Measurements from ENCODE around the gene KXD1. TPM values are rescaled to one million over a fixed set of nuclear protein-coding genes. Genes with fewer than 3 reads are reported as not detected.

The KXD1 gene
- total RNA-seq, 4 donors from 2014 or later = 98.1 to 117 (median 103) TPM

DNA sequence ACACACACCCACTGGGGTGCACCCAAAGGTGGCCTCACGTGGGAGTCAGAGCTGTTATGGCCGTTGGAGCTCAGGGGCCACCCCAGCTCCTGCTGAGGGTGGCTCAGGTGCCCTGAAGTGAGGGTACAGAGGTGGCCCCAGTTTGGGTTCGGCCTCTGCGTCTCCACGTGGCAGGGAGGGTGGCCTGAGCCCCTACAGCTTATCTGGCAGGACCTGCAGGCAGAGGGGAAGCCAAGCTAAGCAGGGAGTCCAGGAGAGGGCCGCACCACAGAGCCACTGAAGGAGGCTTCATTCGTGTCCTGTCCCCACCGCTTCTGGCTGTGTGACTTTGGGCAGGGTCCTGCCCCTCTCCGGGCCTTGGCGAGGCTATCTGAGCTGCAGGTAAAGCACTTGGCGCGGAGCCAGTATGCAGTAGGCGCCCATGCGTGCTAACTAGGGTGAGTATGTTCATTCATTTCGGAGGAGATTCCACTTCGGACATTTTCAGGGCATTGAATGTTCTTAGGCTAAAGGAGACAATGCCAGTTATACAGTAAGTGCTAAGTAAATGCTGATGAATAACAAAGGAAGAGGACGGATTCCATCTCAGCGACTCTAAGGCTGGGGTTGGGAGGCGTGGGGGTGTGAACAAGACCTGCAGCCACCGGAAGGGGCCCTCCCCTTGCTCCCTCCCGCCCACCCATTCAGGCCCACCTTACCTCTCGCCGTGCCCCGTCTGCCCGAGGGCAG, 35.9 kb downstream of the KXD1 start:
- TF ChIP-seq POLR2A (IDR thresholded peaks at IDR 0.05) = no peak
- TF ChIP-seq, protein P1, sequence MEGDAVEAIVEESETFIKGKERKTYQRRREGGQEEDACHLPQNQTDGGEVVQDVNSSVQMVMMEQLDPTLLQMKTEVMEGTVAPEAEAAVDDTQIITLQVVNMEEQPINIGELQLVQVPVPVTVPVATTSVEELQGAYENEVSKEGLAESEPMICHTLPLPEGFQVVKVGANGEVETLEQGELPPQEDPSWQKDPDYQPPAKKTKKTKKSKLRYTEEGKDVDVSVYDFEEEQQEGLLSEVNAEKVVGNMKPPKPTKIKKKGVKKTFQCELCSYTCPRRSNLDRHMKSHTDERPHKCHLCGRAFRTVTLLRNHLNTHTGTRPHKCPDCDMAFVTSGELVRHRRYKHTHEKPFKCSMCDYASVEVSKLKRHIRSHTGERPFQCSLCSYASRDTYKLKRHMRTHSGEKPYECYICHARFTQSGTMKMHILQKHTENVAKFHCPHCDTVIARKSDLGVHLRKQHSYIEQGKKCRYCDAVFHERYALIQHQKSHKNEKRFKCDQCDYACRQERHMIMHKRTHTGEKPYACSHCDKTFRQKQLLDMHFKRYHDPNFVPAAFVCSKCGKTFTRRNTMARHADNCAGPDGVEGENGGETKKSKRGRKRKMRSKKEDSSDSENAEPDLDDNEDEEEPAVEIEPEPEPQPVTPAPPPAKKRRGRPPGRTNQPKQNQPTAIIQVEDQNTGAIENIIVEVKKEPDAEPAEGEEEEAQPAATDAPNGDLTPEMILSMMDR (IDR thresholded peaks at IDR 0.05) = no peak
- no peak overlapping the region for H3K27ac ChIP-seq
- no peaks in the 10 kb centered on the region for H3K9me3 ChIP-seq
- no peaks in the 10 kb centered on the region for H3K36me3 ChIP-seq
- no peaks in the 10 kb centered on the region for H3K27me3 ChIP-seq
- 15 to 30% methylated on average over 13 to 17 of the region's 25 CpGs for WGBS, 2 donors
- peak overlapping the region in 1 of 3 donors; percentile 25 for H3K4me3 ChIP-seq (replicated peaks in 1 of 3)
- intact Hi-C loops (cut with DNase I) = loop anchor here (5.0 kb wide), 1 partner anchor 254 kb away; no protein-coding TSS in a partner anchor
- peak; percentile 33 to 44 for DNase-seq
- peaks cover 18 to 26% of the 10 kb centered on the region in 2 donors for H3K4me1 ChIP-seq

DNA sequence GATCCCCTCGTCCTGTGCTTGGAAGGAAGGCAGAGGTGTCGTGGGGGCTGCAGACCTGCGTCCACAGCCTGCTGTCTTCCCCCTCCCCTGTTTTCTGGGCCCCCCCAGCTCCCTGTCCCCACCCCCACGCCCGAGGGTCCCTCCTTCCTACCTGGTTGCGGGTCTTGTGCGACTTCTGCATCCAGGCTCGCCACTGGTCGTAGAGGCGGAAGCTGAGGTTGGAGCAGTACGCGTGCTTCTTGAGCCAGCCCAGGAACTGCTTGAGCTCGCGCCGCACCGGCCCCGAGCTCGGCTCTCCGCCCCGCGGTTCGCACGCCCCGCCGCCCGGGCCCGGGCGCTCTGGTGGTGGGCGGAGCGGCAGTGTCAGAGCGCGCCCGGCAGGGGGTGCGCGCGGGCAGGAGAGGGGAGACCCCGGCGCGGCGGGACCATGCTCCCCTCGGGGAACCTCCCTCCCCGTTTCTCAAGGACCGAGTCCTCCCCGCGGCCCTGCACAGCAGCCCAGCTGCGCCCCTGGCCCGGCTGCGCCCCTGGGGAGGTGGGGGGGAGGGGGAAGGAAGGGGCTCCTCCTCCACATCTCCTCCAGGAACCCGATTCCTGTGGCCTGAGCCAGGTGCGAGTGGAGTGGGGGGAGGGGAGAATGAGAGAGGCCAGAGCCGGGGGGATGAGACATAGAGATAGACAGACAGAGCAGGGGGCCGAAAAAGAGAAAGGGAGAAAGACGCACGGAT, 36.6 kb downstream of the KXD1 start:
- 1 to 2% methylated on average over 13 to 35 of the region's 54 CpGs for WGBS, 2 donors
- TF ChIP-seq, protein P1 (IDR thresholded peaks at IDR 0.05) = peak; percentile 46 to 97 (median 92)
- TF ChIP-seq POLR2A (IDR thresholded peaks at IDR 0.05) = no peak
- DNase-seq = peak; percentile 77 to 79

GRCh38 chr19:18594824-18595373, 37.2 kb downstream of the KXD1 start:
- 13 to 17% methylated on average over 8 to 12 of the region's 26 CpGs for WGBS, 2 donors
- Histone ChIP-seq H3K4me1 (peaks cover 10 to 21% of the 10 kb centered on the region in 2 donors), H3K36me3 (no peaks in the 10 kb centered on the region), H3K9me3 (no peaks in the 10 kb centered on the region), H3K4me3 (replicated peaks in 1 of 3) (peak overlapping the region in 1 of 3 donors; percentile 25), H3K27me3 (no peaks in the 10 kb centered on the region), H3K27ac (no peak overlapping the region)
- TF ChIP-seq, protein P1 (IDR thresholded peaks at IDR 0.05) = no peak
- no peak for TF ChIP-seq POLR2A (IDR thresholded peaks at IDR 0.05)
- intact Hi-C loops (cut with DNase I) = loop anchor here (5.0 kb wide), 2 partner anchors 82 to 252 kb away; no protein-coding TSS in a partner anchor
- DNase-seq = no peak

More for the DNA sequence above, 36.6 kb downstream of the KXD1 start:
- H3K27me3 ChIP-seq = no peaks in the 10 kb centered on the region
- H3K4me1 ChIP-seq = peaks cover 16 to 26% of the 10 kb centered on the region in 2 donors
- intact Hi-C loops (cut with DNase I) = loop anchor here (5.0 kb wide), 1 partner anchor 253 kb away; no protein-coding TSS in a partner anchor
- no peaks in the 10 kb centered on the region for H3K36me3 ChIP-seq
- no peak overlapping the region for H3K27ac ChIP-seq
- H3K9me3 ChIP-seq = no peaks in the 10 kb centered on the region
- peak overlapping the region in 1 of 3 donors; percentile 25 for H3K4me3 ChIP-seq (replicated peaks in 1 of 3)

GRCh38 chr19:18595475-18595874, 37.8 kb downstream of the KXD1 start:
- TF ChIP-seq, protein P1 (IDR thresholded peaks at IDR 0.05) = no peak
- no peak for TF ChIP-seq POLR2A (IDR thresholded peaks at IDR 0.05)
- no peak for DNase-seq
- Histone ChIP-seq H3K36me3 (no peaks in the 10 kb centered on the region), H3K27me3 (no peaks in the 10 kb centered on the region), H3K4me1 (peaks cover 10 to 20% of the 10 kb centered on the region in 2 donors), H3K4me3 (replicated peaks in 1 of 3) (no peak overlapping the region), H3K9me3 (no peaks in the 10 kb centered on the region), H3K27ac (no peak overlapping the region)
- intact Hi-C loops (cut with DNase I) = loop anchor here (5.0 kb wide), 1 partner anchor 82 kb away; no protein-coding TSS in a partner anchor
- WGBS, 2 donors = 71 to 75% methylated on average over 5 to 6 of the region's 6 CpGs

All from thyroid gland (tissue), 4 donors.